Fibroblast of lung (primary cell): ENCODE data around the gene WDR41.

Experiments
- CTCF ChIP-seq, 2 donors: IDR thresholded peaks in 1 of 2; conservative IDR thresholded peaks in 1 of 2; 1 replicate in 1 of 2; 2 replicates in 1 of 2; pipeline ENCODE4 v1.5.1; 2011 to 2012; ENCODE audit warnings: low read length in 2 of 2, control low read depth in 1 of 2, inconsistent platforms in 1 of 2, low read depth in 1 of 2, mild to moderate bottlenecking in 1 of 2
- EZH2 ChIP-seq: IDR thresholded peaks from 2 replicates; pipeline ENCODE4 v1.5.1; 2012; ENCODE audit warnings: low read length, control low read depth, mild to moderate bottlenecking; ENCODE audit errors: missing control alignments

GRCh38 chr5:77499441-77499840, 7.3 kb upstream of the WDR41 start:
- TF ChIP-seq CTCF (conservative IDR thresholded peaks at IDR 0.05 in 1 of 2, IDR thresholded peaks at IDR 0.05 in 1 of 2; ENCODE audit: low read depth in 1 of 2, low read length in 2 of 2) (no peak), EZH2 (no peak)
